Measurements from ENCODE around the gene FLNB. TPM values are rescaled to one million over a fixed set of nuclear protein-coding genes. Genes with fewer than 3 reads are reported as not detected.

The FLNB gene
- total and polyA plus RNA-seq, 2 of the 13 experiments (the other 11 are each of a cell fraction or from before 2014, with no cell fraction given), result 106 to 130 TPM

- TF ChIP-seq ZGPAT (CRISPR knock-in tag; IDR thresholded peaks at IDR 0.05) (peak; percentile 74), ZNF253 (CRISPR knock-in tag; IDR thresholded peaks at IDR 0.05; ENCODE audit: borderline replicate concordance) (no peak), ZNF572 (CRISPR knock-in tag; IDR thresholded peaks at IDR 0.05) (peak; percentile 97), MBNL3 (CRISPR knock-in tag; conservative IDR thresholded peaks at IDR 0.05) (no peak), ZNF850 (CRISPR knock-in tag; conservative IDR thresholded peaks at IDR 0.05) (no peak), ZNF563 (CRISPR knock-in tag; IDR thresholded peaks at IDR 0.05) (peak; percentile 33; the same call in 1 of the 2 replicates), MXD1 (CRISPR knock-in tag; IDR thresholded peaks at IDR 0.05) (0 out of 2 replicates have a peak, but pooled peaks have one; percentile 51), SMARCC2 (IDR thresholded peaks at IDR 0.05) (no peak), RELA (CRISPR knock-in tag; IDR thresholded peaks at IDR 0.05) (no peak), ZHX2 (IDR thresholded peaks at IDR 0.05; ENCODE audit: low read depth) (no peak), ZHX2 (CRISPR knock-in tag; IDR thresholded peaks at IDR 0.05; ENCODE audit: borderline replicate concordance) (0 out of 2 replicates have a peak, but pooled peaks have one; percentile 59), FOXO1 (CRISPR knock-in tag; IDR thresholded peaks at IDR 0.05) (peak; percentile 27; the same call in 1 of the 2 replicates), ARNT2 (CRISPR knock-in tag; IDR thresholded peaks at IDR 0.05; ENCODE audit: low read depth) (peak; percentile 94), ZNF879 (CRISPR knock-in tag; IDR thresholded peaks at IDR 0.05) (0 out of 2 replicates have a peak, but pooled peaks have one; percentile 65), ZNF335 (CRISPR knock-in tag; IDR thresholded peaks at IDR 0.05) (0 out of 2 replicates have a peak, but pooled peaks have one; percentile 26), FUBP1 (CRISPR knock-in tag; IDR thresholded peaks at IDR 0.05; ENCODE audit: borderline replicate concordance) (0 out of 2 replicates have a peak, but pooled peaks have one; percentile 54), ZNF562 (CRISPR knock-in tag; IDR thresholded peaks at IDR 0.05; ENCODE audit: borderline replicate concordance) (no peak), KDM5B (CRISPR knock-in tag; IDR thresholded peaks at IDR 0.05; ENCODE audit: borderline replicate concordance) (peak; percentile 89; the same call in 1 of the 2 replicates), ZNF569 (CRISPR knock-in tag; IDR thresholded peaks at IDR 0.05; ENCODE audit: borderline replicate concordance) (no peak)
Measured at GRCh38 chr3:58008141-58009025, at the start of gene FLNB (continued).
